Activated CD8-positive, alpha-beta memory T cell treated with anti-CD3 and anti-CD28 coated beads, Interleukin-2, amount 50 U/mL, for 1 hour (primary cell): Measurements from ENCODE around the gene ADAT3.
"Not testable (repeated sequence)": the region's sequence is repeated elsewhere in the genome, so short reads cannot be mapped to it uniquely, and the experiment has no call there.

Experiments used
- DNase-seq: peaks from one replicate; pipeline ENCODE4 v3.0.0-alpha.2; 2020; ENCODE audit errors: extremely low read depth

ADAT3 gene

GRCh38 chr19:1882786-1883692 lies 22.2 kb upstream of the ADAT3 start:
- no peak for DNase-seq

- no peak for DNase-seq
These were observed 21.4 kb upstream of the ADAT3 start for GRCh38 chr19:1883784-1884183.

GRCh38 chr19:1884291-1884718 lies 20.9 kb upstream of the ADAT3 start:
- DNase-seq: no peak

GRCh38 chr19:1884719-1885334 lies 20.4 kb upstream of the ADAT3 start:
- DNase-seq: no peak

GRCh38 chr19:1885398-1886119 lies 19.6 kb upstream of the ADAT3 start, which contains the start of gene ABHD17A:
Gene ABHD17A, minus strand, starts transcription at chr19:1885496. Its CDS starts 3,930 bp downstream, at chr19:1881566.
- DNase-seq: peak; percentile 90

GRCh38 chr19:1886360-1886759 lies 18.8 kb upstream of the ADAT3 start:
- DNase-seq: not testable (repeated sequence)

- no peak for DNase-seq
These were observed 16.8 kb upstream of the ADAT3 start for GRCh38 chr19:1888385-1888784.

- DNase-seq: no peak
These were observed 15.3 kb upstream of the ADAT3 start for GRCh38 chr19:1889907-1890306.

- no peak for DNase-seq
These were observed 11.4 kb upstream of the ADAT3 start for GRCh38 chr19:1893791-1894190.

- no peak for DNase-seq
These were observed 8.7 kb upstream of the ADAT3 start for GRCh38 chr19:1896508-1896907.

- no peak for DNase-seq
These were observed 3.2 kb upstream of the ADAT3 start for GRCh38 chr19:1901940-1902404.

- no peak for DNase-seq
These were observed 2.3 kb upstream of the ADAT3 start for GRCh38 chr19:1902923-1903322.

- DNase-seq: no peak
These were observed 414 bp upstream of the ADAT3 start for GRCh38 chr19:1904860-1905109.

- DNase-seq: no peak
These were observed 720 bp downstream of the ADAT3 start for GRCh38 chr19:1905863-1906375.

GRCh38 chr19:1906985-1907562 lies 1.9 kb downstream of the ADAT3 start:
- DNase-seq: no peak

- no peak for DNase-seq
These were observed 2.6 kb downstream of the ADAT3 start for GRCh38 chr19:1907563-1908363.

- no peak for DNase-seq
These were observed 3.1 kb downstream of the ADAT3 start for GRCh38 chr19:1908364-1908678.

GRCh38 chr19:1909761-1910080 lies 4.5 kb downstream of the ADAT3 start:
- no peak for DNase-seq

GRCh38 chr19:1910177-1910576 lies 5.0 kb downstream of the ADAT3 start:
- DNase-seq: no peak

- DNase-seq: no peak
These were observed 5.9 kb downstream of the ADAT3 start for GRCh38 chr19:1911098-1911497.

- no peak for DNase-seq
These were observed 6.8 kb downstream of the ADAT3 start for GRCh38 chr19:1911995-1912394.
